NCI-H2081 treated with DMSO at 0.1 percent for 48 hours (cell line): ENCODE measurements around the gene HOXB1.

Experiments used
- DNase-seq: peaks from one replicate; lab custom pipeline; 2025; lab: John Stamatoyannopoulos, UW

The HOXB1 gene

GRCh38 chr17:48530887-48531272 lies at the start of gene HOXB1:
Gene HOXB1, minus strand, starts transcription at chr17:48531011. Its CDS starts 107 bp downstream, at chr17:48530904.
- DNase-seq, result no peak

- DNase-seq, result no peak
Observed at GRCh38 chr17:48579760-48580554, 49.1 kb upstream of the HOXB1 start.

GRCh38 chr17:48579471-48579759 lies 48.6 kb upstream of the HOXB1 start:
- no peak for DNase-seq

GRCh38 chr17:48578616-48579470 lies 48.0 kb upstream of the HOXB1 start:
- DNase-seq, result no peak

GRCh38 chr17:48577946-48578615 lies 47.3 kb upstream of the HOXB1 start, which contains the start of gene HOXB4:
Gene HOXB4, minus strand, starts transcription at chr17:48578350. Its CDS starts 31 bp downstream, at chr17:48578319.
- DNase-seq, result peak; percentile 80

- no peak for DNase-seq
Observed at GRCh38 chr17:48577330-48577945, 46.6 kb upstream of the HOXB1 start.

GRCh38 chr17:48576479-48577309 lies 45.9 kb upstream of the HOXB1 start:
- DNase-seq, result no peak

GRCh38 chr17:48575673-48576478 lies 45.1 kb upstream of the HOXB1 start:
- DNase-seq, result no peak

GRCh38 chr17:48575066-48575582 lies 44.3 kb upstream of the HOXB1 start:
- DNase-seq, result peak; percentile 46

GRCh38 chr17:48574505-48575065 lies 43.8 kb upstream of the HOXB1 start:
- no peak for DNase-seq

GRCh38 chr17:48571826-48572417 lies 41.1 kb upstream of the HOXB1 start:
- no peak for DNase-seq

- DNase-seq, result no peak
Observed at GRCh38 chr17:48571024-48571818, 40.4 kb upstream of the HOXB1 start.

- DNase-seq, result no peak
Observed at GRCh38 chr17:48570325-48571023, 39.7 kb upstream of the HOXB1 start.

- no peak for DNase-seq
Observed at GRCh38 chr17:48569674-48570324, 39.0 kb upstream of the HOXB1 start.

- DNase-seq, result no peak
Observed at GRCh38 chr17:48569240-48569582, 38.4 kb upstream of the HOXB1 start.

GRCh38 chr17:48568499-48569239 lies 37.9 kb upstream of the HOXB1 start:
- DNase-seq, result no peak
